HG02884 (cell line): ENCODE results near the gene TUBB3.

Source experiments
- ATAC-seq: cut with Tn5 transposase; IDR thresholded peaks from one replicate; pipeline ENCODE4 v1.9.1; 2021; ENCODE audit warnings: mild to moderate bottlenecking, moderate library complexity; ENCODE audit not compliant: unreplicated experiment

The TUBB3 gene

GRCh38 chr16:89936508-89936907, 13.4 kb downstream of the TUBB3 start:
- ATAC-seq = no peak

GRCh38 chr16:89936981-89937380, 13.8 kb downstream of the TUBB3 start:
- ATAC-seq = no peak

GRCh38 chr16:89938175-89938885, 15.2 kb downstream of the TUBB3 start:
- no peak for ATAC-seq

- no peak for ATAC-seq
These were observed 21.6 kb downstream of the TUBB3 start for GRCh38 chr16:89944773-89945172.

GRCh38 chr16:89945654-89946053, 22.5 kb downstream of the TUBB3 start:
- no peak for ATAC-seq

GRCh38 chr16:89946515-89946914, 23.4 kb downstream of the TUBB3 start:
- ATAC-seq = no peak

GRCh38 chr16:89949121-89949742, 26.1 kb downstream of the TUBB3 start:
- ATAC-seq = no peak

- ATAC-seq = no peak
These were observed 26.6 kb downstream of the TUBB3 start for GRCh38 chr16:89949756-89950155.

GRCh38 chr16:89951509-89951908, 28.4 kb downstream of the TUBB3 start:
- ATAC-seq = no peak

- no peak for ATAC-seq
These were observed 28.9 kb downstream of the TUBB3 start for GRCh38 chr16:89952049-89952448.

GRCh38 chr16:89952551-89952950, 29.4 kb downstream of the TUBB3 start:
- ATAC-seq = no peak

- peak; percentile 60 for ATAC-seq
These were observed 30.7 kb downstream of the TUBB3 start for GRCh38 chr16:89953671-89954406.

- ATAC-seq = no peak
These were observed 31.3 kb downstream of the TUBB3 start for GRCh38 chr16:89954462-89954861.

- no peak for ATAC-seq
These were observed 32.0 kb downstream of the TUBB3 start for GRCh38 chr16:89955001-89955685.

GRCh38 chr16:89956505-89957215, 33.5 kb downstream of the TUBB3 start:
- no peak for ATAC-seq

GRCh38 chr16:89957216-89957785, 34.2 kb downstream of the TUBB3 start:
- ATAC-seq = no peak

- ATAC-seq = no peak
These were observed 34.9 kb downstream of the TUBB3 start for GRCh38 chr16:89958068-89958467.

GRCh38 chr16:89958596-89958995, 35.5 kb downstream of the TUBB3 start:
- no peak for ATAC-seq

GRCh38 chr16:89960966-89961365, 37.8 kb downstream of the TUBB3 start:
- no peak for ATAC-seq

- no peak for ATAC-seq
These were observed 38.8 kb downstream of the TUBB3 start for GRCh38 chr16:89961920-89962319.
